Smooth muscle cell (in vitro differentiated cells): ENCODE measurements around the gene PTPRN2. TPM values are rescaled to one million over a fixed set of nuclear protein-coding genes. Genes with fewer than 3 reads are reported as not detected.

Source experiments
- DNase-seq: peaks from one replicate; lab custom pipeline; 2025; ENCODE audit not compliant: unreplicated experiment; lab: John Stamatoyannopoulos, UW
- H2AFZ ChIP-seq: fragments of 200-600 bp; sonication (generic); 2 replicates; pipeline ENCODE4 v1.6.0; 2016; ENCODE audit warnings: antibody characterized with exemption, low read depth, mild to moderate bottlenecking
- H3F3A ChIP-seq: fragments of 200-600 bp; sonication (generic); 2 replicates; pipeline ENCODE4 v1.6.0; 2017; ENCODE audit warnings: antibody characterized with exemption, low read depth
- H3K27ac ChIP-seq: fragments of 200-600 bp; sonication (generic); 2 replicates; pipeline ENCODE4 v1.5.1; 2016; ENCODE audit warnings: low read depth, mild to moderate bottlenecking
- H3K27me3 ChIP-seq: fragments of 200-600 bp; sonication (generic); 2 replicates; pipeline ENCODE4 v1.6.1; 2016; ENCODE audit warnings: low read depth, mild to moderate bottlenecking
- H3K36me3 ChIP-seq: fragments of 200-600 bp; sonication (generic); 2 replicates; pipeline ENCODE4 v1.5.1; 2016; ENCODE audit warnings: low read depth
- H3K4me1 ChIP-seq: fragments of 200-600 bp; sonication (generic); 2 replicates; pipeline ENCODE4 v1.5.1; 2016; ENCODE audit warnings: low read depth
- H3K4me2 ChIP-seq: fragments of 200-600 bp; sonication (generic); 2 replicates; pipeline ENCODE4 v1.6.0; 2016; ENCODE audit warnings: mild to moderate bottlenecking
- H3K4me3 ChIP-seq: fragments of 200-600 bp; sonication (generic); 2 replicates; pipeline ENCODE4 v1.5.1; 2016; ENCODE audit warnings: mild to moderate bottlenecking
- H3K79me2 ChIP-seq: fragments of 200-600 bp; sonication (generic); 2 replicates; pipeline ENCODE4 v1.6.0; 2016; ENCODE audit warnings: low read depth, mild to moderate bottlenecking
- H3K9ac ChIP-seq: fragments of 200-600 bp; sonication (generic); 2 replicates; pipeline ENCODE4 v1.6.0; 2016; ENCODE audit warnings: low read depth
- H3K9me3 ChIP-seq: fragments of 200-600 bp; sonication (generic); replicated peaks from 2 replicates; pipeline ENCODE4 v1.5.1; 2016; ENCODE audit warnings: low read depth
- H4K20me1 ChIP-seq: fragments of 200-600 bp; sonication (generic); 2 replicates; pipeline ENCODE4 v1.6.0; 2016; ENCODE audit warnings: low read depth
- CTCF ChIP-seq: fragments of 200-600 bp; sonication (generic); IDR thresholded peaks from 2 replicates; pipeline ENCODE4 v1.5.1; 2017; ENCODE audit warnings: borderline replicate concordance, mild to moderate bottlenecking, antibody characterized with exemption; ENCODE audit not compliant: insufficient read depth, poor library complexity, severe bottlenecking
- WGBS: methylation state at CpG from one replicate; pipeline ENCODE4 v1.1.7; 2016; ENCODE audit warnings: low lambda C conversion rate; 5-methylcytosine and 5-hydroxymethylcytosine counted together
- polyA plus RNA-seq: library from polyadenylated mRNA; unstranded; fragments of >200 nt; fragmentation: Nextera tagmentation; extraction: Ambion mirVana; gene quantifications from 2 replicates; pipeline ENCODE4 v1.2.1, GENCODE V29; 2016
- total RNA-seq: library from RNA; depleted of rRNA; stranded (reverse); fragments of >200 nt; gene quantifications from 2 replicates; pipeline ENCODE4 v1.2.3, GENCODE V29; 2014

PTPRN2 gene
- total and polyA plus RNA-seq, 2 experiments from 2014 or later, result 0.09 to 0.87 TPM

GRCh38 chr7:157908006-157908782 lies 679.4 kb downstream of the PTPRN2 start:
- no peak overlapping the region for H2AFZ ChIP-seq
- no peak overlapping the region for H3K9ac ChIP-seq
- no peak for DNase-seq
- H3K4me2 ChIP-seq, result no peak overlapping the region
- H3K9me3 ChIP-seq, result no peaks in the 10 kb centered on the region
- H3K27me3 ChIP-seq, result no peaks in the 10 kb centered on the region
- no peaks in the 10 kb centered on the region for H3K79me2 ChIP-seq
- no peak for TF ChIP-seq CTCF
- no peak overlapping the region for H3K4me3 ChIP-seq
- H3K36me3 ChIP-seq, result no peaks in the 10 kb centered on the region
- no peaks in the 10 kb centered on the region for H3K4me1 ChIP-seq
- 91% methylated on average over 31 of the region's 31 CpGs for WGBS
- no peaks in the 10 kb centered on the region for H4K20me1 ChIP-seq
- no peaks in the 10 kb centered on the region for H3F3A ChIP-seq
- H3K27ac ChIP-seq, result no peak overlapping the region

- DNase-seq, result no peak
- H3K9ac ChIP-seq, result no peak overlapping the region
- H2AFZ ChIP-seq, result no peak overlapping the region
- H3K27ac ChIP-seq, result no peak overlapping the region
- no peaks in the 10 kb centered on the region for H4K20me1 ChIP-seq
- H3K27me3 ChIP-seq, result no peaks in the 10 kb centered on the region
- WGBS, result 93% methylated on average over 18 of the region's 18 CpGs
- H3F3A ChIP-seq, result no peaks in the 10 kb centered on the region
- H3K9me3 ChIP-seq, result no peaks in the 10 kb centered on the region
- no peak for TF ChIP-seq CTCF
- no peaks in the 10 kb centered on the region for H3K36me3 ChIP-seq
- no peaks in the 10 kb centered on the region for H3K4me1 ChIP-seq
- H3K4me2 ChIP-seq, result no peak overlapping the region
- no peak overlapping the region for H3K4me3 ChIP-seq
- H3K79me2 ChIP-seq, result no peaks in the 10 kb centered on the region
Observed at GRCh38 chr7:157907091-157907490, 680.5 kb downstream of the PTPRN2 start.

GRCh38 chr7:157906583-157906982 lies 681.0 kb downstream of the PTPRN2 start:
- H3K4me1 ChIP-seq, result no peaks in the 10 kb centered on the region
- no peak for DNase-seq
- H3K79me2 ChIP-seq, result no peaks in the 10 kb centered on the region
- TF ChIP-seq CTCF, result no peak
- H3K9ac ChIP-seq, result no peak overlapping the region
- 90% methylated on average over 7 of the region's 7 CpGs for WGBS
- H3K27me3 ChIP-seq, result no peaks in the 10 kb centered on the region
- H3K4me2 ChIP-seq, result no peak overlapping the region
- no peak overlapping the region for H3K4me3 ChIP-seq
- H3F3A ChIP-seq, result no peaks in the 10 kb centered on the region
- no peak overlapping the region for H3K27ac ChIP-seq
- H3K36me3 ChIP-seq, result no peaks in the 10 kb centered on the region
- no peaks in the 10 kb centered on the region for H4K20me1 ChIP-seq
- H2AFZ ChIP-seq, result no peak overlapping the region
- no peaks in the 10 kb centered on the region for H3K9me3 ChIP-seq
